GM19193 (cell line): ENCODE results near the gene FAM174B.

ENCODE experiments used
- POLR2A ChIP-seq: IDR thresholded peaks from 4 replicates; pipeline ENCODE4 v1.6.1; 2011; ENCODE audit not compliant: insufficient read depth, insufficient read length; ENCODE audit errors: extremely low read depth

The FAM174B gene

DNA sequence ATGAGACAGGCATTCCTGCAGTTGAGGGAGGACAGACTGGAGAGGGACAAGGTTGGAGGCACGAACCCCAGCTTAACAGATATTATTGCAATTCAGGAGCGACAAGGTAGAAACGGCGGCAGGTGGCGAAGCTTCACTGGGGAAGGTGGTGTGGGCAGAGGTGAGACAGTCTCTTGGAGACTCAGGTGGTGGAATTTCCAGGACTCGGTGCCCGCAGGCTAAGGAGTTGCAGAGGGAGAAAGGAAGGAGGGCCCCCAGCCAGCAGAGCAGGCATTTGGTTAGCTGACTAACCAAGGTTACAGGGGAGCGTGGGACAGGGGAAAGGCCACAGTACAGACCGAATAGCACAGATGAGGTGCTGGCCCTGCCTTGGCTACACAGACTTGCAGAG lies 3.0 kb downstream of the FAM174B start:
- TF ChIP-seq POLR2A: no peak

DNA sequence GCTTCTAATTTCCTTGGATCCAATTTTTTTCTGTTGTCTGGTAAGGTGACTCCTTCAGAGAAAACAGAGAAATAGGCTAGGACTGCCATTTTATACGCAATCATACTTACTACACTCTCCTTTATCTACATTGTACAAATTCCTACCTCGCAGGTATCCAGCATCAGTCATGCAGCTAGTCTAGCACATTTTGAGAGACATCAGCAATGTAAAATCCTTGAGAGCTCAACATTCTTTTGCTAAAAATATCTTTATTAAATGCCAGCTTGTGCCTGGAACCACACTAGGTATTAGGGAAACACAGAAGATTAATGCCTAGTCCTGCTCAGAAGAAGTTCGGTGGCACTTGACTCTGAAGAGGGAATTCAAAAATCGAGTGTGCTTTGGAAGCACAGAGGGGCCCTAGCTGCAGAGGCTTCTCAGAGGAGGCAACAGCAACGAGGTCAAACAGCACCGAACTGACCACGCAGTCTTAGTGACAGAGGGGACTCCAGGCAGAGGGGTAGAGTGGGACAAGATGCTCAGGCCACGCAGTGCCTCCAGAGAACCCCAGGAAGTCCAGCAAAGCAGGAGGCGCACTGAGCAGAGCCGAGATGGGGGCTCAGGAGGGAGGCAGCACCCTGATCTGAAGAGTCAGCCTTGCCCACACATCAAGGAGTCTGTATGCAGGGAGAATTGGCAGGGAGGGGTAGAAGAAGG lies 3.5 kb downstream of the FAM174B start:
- TF ChIP-seq POLR2A: no peak

DNA sequence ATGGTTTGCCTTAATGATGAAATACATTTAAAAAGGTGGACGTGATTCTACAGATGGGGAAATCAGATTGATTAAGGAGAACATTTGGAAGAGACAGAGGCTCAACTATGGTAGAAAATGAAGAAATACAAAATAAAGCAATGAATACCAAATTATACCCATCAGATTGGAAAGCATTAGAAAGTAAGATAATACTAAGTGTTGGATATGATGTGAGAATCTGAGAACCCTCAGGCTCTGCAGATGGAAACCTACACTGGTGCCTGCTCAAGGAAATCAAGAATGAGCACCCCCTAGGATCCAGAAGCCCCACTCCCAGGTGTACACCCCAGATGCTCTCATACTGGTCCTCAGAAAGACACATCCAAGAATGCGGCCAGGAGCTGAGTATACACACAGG lies 4.6 kb downstream of the FAM174B start:
- no peak for TF ChIP-seq POLR2A

GRCh38 chr15:92650256-92650655 lies 5.3 kb downstream of the FAM174B start:
- no peak for TF ChIP-seq POLR2A

- no peak for TF ChIP-seq POLR2A
Measured at GRCh38 chr15:92648190-92648875, 7.2 kb downstream of the FAM174B start.

GRCh38 chr15:92647467-92648163 lies 8.0 kb downstream of the FAM174B start:
- TF ChIP-seq POLR2A: no peak

- no peak for TF ChIP-seq POLR2A
Measured at GRCh38 chr15:92646216-92646615, 9.4 kb downstream of the FAM174B start.

DNA sequence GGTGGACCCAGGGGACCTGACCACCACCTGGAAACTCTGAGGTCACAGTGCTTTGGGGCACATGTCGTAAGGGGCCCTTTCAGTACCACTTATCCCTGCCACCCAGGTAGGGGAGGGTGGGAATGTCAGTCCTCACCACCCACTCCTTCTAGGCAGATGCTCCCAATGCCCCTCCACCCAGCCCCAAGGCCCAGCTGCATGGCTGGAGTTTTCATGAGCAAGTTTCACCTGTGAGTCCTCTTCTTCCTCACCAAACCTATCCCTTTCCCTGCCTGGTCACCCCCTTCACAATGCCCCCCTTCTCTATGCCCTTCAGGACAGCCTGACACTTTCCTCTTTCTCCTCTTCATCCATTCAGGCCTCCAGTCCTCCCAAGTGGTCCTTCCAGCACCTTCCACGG lies 9.8 kb downstream of the FAM174B start:
- TF ChIP-seq POLR2A: no peak

- no peak for TF ChIP-seq POLR2A
Measured at GRCh38 chr15:92645051-92645631, 10.4 kb downstream of the FAM174B start.

DNA sequence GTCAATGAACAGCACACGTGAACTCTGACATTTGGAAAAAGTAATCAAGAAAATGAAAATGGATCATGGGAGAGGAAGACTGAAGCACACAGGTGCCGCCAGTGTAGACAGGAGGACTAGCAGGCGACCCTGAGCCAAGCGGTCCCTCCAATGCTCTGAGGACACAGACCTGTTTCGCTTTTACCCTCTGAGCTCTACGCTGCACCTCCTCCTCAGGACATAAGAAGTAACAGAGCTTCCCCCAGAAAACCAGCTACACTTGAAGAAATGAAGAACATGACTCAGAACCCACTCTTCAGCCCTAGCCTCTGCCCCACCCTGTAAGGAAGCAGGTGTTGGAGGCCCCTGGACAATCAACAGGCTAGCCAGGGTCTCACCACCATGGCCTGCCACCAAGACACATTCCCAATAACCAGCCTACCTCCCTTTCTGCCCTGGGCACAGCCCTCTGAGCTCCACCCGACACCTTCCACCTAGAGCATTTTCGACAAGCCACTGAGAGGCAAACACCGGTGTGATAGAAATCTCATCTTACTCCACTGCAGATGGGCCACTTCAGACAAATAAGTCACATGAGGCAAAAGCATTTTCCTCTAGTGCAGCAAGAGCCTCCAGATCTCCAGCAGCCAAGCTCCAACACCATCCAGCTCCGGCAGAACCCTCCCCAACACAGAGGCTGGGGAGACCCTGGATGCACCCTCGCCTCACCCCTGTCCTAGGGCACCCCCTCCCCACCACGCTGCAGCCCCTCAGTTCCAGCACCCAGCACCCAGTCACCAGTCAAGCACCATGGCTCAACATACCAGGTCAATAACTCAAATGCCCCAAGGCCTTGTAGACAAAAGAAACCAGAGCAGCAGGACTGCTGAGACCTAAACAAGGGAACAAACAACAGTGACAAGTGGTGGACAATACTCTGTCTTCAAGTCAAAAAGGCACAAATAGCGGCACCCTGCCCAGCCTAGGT lies 11.4 kb downstream of the FAM174B start:
- no peak for TF ChIP-seq POLR2A

DNA sequence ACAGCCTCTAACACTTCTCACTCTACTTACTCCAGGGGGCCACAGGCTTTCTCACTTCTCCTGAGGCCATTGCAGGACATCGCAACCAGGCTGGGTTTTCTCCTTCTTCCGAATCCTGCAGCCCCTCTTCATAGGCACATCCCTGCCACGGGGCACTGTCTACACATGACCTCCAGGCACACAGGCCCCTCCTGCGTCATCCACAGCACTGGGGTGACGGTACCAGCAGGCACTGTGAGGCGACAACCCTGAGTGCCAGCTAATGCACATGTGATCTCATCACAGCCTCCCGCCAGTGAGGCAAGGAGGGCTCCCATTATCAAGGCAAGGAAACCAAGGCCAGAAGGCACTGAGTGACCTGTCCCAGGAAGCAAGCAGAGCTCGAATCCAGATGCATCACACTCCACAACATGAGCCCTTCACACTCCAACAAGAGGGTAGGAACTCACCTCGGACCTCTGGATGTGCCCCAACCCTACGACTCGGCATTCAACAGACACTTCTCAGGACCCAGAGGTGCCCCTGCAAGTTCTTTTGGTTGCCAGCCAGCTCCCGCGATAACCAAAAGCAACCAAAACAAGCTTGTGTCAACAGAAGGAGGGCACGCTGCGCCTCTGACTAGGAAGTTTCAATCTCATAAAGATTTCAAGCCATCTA lies 16.7 kb downstream of the FAM174B start:
- no peak for TF ChIP-seq POLR2A

DNA sequence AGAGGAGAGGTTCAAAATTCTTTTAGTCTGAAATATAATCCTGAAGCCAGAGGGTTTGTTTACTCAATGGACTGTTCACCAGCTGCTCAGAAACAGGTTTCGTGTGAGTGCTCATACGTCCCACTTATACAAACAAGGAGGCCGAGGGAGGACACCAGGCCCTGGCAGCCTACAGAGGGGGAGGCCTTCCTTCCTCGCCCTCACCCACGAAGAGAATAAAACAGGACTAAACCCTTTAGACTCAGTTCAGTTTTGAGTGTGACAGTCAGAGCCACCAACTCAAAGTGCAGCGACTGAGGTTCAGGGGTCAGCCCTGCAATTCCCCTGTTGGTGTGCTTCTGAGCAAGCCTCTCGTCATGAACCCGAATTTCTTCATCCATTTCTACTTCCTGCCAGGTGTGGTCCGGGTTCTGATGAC lies 17.3 kb downstream of the FAM174B start:
- no peak for TF ChIP-seq POLR2A

DNA sequence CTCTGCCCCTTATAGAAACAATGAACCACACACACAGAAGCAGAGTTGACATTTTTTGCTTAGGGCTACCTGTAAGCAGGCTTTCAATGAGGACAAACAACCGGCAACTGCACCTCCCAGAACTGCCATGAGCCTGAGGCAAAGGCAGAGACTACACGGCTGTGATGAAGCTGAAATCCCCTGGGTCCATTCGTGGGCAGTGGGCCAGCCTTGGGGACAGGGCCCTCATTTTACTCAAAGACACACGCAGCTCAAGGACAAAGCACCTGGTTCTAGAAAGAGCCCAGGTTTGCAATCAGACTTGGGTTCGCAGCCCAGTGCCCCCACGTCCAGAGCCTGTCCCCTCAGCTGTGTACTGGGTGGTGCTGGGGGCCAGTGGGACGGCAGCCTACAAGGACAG lies 17.9 kb downstream of the FAM174B start:
- no peak for TF ChIP-seq POLR2A

GRCh38 chr15:92636908-92637481 lies 18.6 kb downstream of the FAM174B start:
- TF ChIP-seq POLR2A: no peak

- TF ChIP-seq POLR2A: no peak
Measured at GRCh38 chr15:92636401-92636907, 19.1 kb downstream of the FAM174B start.
